ENCODE data around the gene RFESD.
A peak's percentile ranks its signal among the peaks of the same experiment; 100 is the strongest.
"Not testable (repeated sequence)": the region's sequence is repeated elsewhere in the genome, so short reads cannot be mapped to it uniquely, and the experiment has no call there.

The RFESD gene

DNA sequence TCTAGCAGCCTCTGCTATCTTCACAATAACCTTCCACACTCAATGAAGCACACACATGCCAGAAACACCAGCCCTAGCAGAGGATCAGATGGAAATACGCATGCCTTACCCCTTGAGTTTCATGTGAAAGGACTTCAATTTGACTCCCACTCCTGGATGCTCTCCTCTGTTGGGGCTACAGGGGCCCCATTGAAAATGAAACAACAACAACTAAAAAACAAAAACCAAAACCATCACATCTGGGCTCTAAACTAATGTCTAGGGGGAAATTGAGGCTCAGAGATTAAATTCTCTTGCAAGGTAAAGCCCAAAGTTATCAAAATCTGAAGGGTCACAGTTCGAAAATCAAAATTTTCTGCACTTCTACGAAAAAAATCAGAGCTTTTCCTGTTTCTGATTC is 7.9 kb upstream of the RFESD start:
- H3K4me3 ChIP-seq (ENCODE audit: low read depth, low read length) = no peak overlapping the region
- DNase-seq (ENCODE audit: low read depth) = no peak
- TF ChIP-seq, protein P1, sequence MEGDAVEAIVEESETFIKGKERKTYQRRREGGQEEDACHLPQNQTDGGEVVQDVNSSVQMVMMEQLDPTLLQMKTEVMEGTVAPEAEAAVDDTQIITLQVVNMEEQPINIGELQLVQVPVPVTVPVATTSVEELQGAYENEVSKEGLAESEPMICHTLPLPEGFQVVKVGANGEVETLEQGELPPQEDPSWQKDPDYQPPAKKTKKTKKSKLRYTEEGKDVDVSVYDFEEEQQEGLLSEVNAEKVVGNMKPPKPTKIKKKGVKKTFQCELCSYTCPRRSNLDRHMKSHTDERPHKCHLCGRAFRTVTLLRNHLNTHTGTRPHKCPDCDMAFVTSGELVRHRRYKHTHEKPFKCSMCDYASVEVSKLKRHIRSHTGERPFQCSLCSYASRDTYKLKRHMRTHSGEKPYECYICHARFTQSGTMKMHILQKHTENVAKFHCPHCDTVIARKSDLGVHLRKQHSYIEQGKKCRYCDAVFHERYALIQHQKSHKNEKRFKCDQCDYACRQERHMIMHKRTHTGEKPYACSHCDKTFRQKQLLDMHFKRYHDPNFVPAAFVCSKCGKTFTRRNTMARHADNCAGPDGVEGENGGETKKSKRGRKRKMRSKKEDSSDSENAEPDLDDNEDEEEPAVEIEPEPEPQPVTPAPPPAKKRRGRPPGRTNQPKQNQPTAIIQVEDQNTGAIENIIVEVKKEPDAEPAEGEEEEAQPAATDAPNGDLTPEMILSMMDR (conservative IDR thresholded peaks at IDR 0.05; ENCODE audit: low read depth, low read length) = no peak

DNA sequence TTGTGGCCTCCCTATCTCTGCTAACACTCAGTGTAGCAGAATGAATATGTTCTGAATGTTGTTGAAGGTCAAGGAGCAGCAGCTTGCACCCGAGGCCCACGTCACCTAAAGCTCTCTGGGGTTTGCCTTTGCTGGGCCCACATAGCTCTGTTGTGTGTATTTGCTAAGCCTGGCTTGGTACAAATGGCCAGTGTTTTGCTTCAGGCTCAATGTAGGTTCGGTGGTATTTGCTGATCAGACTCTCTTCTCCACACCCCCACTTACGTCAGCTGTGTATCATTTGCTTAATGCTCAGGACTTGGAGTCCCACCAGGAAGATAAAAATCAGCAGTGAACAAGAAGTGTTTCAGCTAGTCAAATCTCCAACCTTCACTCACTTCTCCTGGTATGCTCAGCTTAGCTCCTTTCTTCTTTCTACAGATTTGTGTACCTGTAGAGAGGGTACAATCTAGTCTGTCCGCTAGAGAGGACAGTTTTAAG is 4.8 kb upstream of the RFESD start:
- H3K4me3 ChIP-seq (ENCODE audit: low read depth, low read length) = no peak overlapping the region

DNA sequence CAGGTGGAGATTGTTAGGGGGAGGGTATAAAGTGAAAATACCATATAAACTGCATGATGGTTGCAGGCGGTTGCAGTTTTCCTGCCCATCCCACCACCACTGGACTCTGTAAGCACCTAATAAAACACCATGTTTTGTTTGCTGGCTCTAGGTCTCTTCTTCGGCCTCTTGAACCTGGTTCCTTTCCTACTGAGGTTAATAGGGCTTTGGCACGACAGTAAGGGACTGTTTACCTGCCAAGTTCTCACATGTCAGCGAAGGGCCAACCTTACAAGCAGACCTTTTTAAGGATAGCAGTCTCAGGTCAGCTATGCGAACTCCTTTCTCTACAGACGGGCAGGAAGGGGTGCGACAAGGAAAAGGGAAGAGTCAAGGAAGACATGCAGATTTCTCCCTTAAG is 3.4 kb upstream of the RFESD start:
- no peak for DNase-seq (ENCODE audit: low read depth)
- no peak overlapping the region for H3K4me3 ChIP-seq (ENCODE audit: low read depth, low read length)
- TF ChIP-seq, protein P1 (conservative IDR thresholded peaks at IDR 0.05; ENCODE audit: low read depth, low read length) = no peak

More for the DNA sequence above, 4.8 kb upstream of the RFESD start:
- TF ChIP-seq, protein P1 (conservative IDR thresholded peaks at IDR 0.05; ENCODE audit: low read depth, low read length) = no peak
- DNase-seq (ENCODE audit: low read depth) = peak; percentile 94

DNA sequence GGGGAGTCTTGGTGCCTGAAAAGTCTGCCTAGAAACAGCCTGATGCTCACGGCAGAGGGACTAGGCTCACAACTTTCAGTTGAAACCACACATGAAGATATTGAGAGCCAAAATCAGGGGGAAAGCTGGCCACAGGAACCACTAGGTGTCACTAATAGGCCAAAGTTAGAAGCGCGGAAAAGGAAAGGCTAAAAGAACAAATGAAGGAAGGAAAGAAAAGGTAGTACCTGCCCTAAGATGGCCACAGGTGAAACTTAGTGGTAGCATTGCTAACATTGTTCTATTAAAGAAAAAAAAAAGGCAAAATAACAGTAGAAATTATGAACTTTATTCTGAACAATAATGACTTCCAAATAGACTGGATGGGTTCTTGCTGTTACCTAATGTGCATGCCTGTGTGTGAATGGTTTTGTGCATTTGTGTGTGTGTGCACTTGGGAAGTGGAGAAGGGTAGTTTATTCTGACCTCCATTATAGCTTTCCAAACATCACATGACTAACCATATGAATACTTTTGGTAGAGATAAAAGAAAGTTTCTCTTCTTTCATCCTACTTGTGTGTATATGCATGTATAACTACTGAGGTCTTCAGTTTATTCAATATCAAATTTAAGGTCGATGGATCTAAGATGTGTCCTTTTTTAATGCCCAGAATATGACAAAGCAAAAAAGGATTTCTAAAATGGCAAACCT is 2.1 kb upstream of the RFESD start:
- TF ChIP-seq, protein P1 (conservative IDR thresholded peaks at IDR 0.05; ENCODE audit: low read depth, low read length) = peak; percentile 86
- peak; percentile 84 for DNase-seq (ENCODE audit: low read depth)
- no peak overlapping the region for H3K4me3 ChIP-seq (ENCODE audit: low read depth, low read length)

DNA sequence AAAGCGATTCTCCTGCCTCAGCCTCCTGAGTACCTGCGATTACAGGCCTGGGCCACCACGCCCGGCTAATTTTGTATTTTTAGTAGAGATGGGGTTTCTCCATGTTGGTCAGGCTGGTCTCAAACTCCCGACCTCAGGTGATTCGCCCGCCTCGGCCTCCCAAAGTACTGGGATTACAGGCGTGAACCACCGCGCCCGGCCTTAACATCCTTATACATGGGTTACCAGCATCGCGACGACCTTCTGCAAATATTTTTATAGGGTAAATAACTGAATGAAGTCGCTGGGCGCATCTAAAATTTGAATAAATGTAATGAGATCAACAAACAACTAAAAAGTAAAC is 380 bp upstream of the RFESD start:
- H3K4me3 ChIP-seq (ENCODE audit: low read depth, low read length) = peak overlapping the region; percentile 59
- DNase-seq (ENCODE audit: low read depth) = not testable (repeated sequence)

DNA sequence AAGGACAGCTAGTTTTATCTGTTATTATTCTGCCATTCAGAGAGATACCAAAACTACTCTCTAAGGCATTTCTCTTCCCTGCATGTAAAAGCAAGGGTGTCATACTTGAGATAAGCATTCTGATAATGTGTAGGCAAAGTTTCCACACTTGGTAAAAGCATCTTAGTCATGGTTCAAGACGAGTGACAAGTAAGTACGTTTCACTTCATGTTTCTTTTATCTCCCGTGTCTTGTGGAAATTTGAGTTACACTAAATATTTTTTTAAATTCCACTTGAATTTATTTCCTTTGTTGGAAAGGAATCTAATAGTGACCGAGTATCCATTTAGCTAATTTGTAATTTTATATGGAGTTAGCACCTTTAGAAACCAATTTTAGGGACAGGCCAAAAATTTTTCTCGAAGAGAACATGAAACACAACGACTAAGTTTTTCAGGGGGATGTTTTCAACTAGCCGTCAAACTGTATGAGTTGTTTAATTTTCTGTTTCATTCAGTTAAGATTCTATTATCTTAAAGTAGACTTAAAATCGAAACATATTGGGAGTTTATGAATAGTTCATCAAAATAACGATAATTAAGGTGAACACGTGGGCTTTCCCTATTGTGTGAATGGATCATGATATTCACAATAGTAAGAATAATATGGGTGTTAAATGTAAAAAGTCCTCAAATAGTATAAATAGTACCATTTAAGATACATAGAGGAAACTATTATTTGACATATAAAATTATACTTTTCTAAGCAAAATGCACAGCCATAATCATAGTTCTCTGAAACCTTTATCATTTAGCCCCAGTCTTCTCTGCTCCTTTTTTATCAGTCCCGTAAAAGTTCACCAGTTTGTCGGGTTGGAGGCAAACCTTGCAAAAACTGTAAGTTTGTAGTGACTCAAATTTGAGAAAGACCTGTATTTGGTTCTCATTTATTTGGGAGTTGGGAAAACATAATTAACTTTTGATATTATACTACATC is 1.6 kb downstream of the RFESD start:
- H3K4me3 ChIP-seq (ENCODE audit: low read depth, low read length) = no peak overlapping the region
- TF ChIP-seq, protein P1 (conservative IDR thresholded peaks at IDR 0.05; ENCODE audit: low read depth, low read length) = no peak
- peak; percentile 44 for DNase-seq (ENCODE audit: low read depth)

DNA sequence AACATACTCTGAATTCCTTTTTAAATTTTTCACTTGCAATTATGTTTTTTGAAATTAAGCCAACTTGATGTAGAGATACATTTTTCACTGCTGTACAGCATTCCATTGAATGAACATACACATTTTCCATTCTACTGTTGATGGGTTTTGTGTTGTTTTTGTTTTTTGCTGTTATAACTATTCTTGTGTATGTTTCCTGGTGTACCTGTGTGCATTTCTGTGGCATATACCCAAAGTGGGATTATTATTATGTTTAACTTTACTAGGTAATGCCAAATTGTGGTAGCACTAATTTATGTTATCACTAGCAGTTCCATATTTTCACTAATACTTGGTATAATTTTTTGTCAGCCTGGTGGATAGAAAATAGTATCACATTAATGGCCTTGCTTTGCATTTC is 2.7 kb downstream of the RFESD start:
- DNase-seq (ENCODE audit: low read depth) = no peak
- TF ChIP-seq, protein P1 (conservative IDR thresholded peaks at IDR 0.05; ENCODE audit: low read depth, low read length) = no peak
- H3K4me3 ChIP-seq (ENCODE audit: low read depth, low read length) = no peak overlapping the region
